ENCODE results near the gene CARD11.

The CARD11 gene

GRCh38 chr7:2876031-2876731, 167.5 kb downstream of the CARD11 start:
- H2BK5ac ChIP-seq (ENCODE audit: low read length), result no peak overlapping the region
- H3K4me2 ChIP-seq (ENCODE audit: low read length), result no peak overlapping the region
- H3K27me3 ChIP-seq (ENCODE audit: insufficient read depth, low read length, poor library complexity), result no peaks in the 10 kb centered on the region
- H3K4me3 ChIP-seq (ENCODE audit: low read length), result no peak overlapping the region
- no peak overlapping the region for H3K9ac ChIP-seq (ENCODE audit: low read length)
- DNase-seq, result peak; percentile 47
- no peak overlapping the region for H2BK15ac ChIP-seq (replicated peaks; ENCODE audit: low read depth)
- no peak overlapping the region for H3K27ac ChIP-seq (ENCODE audit: low read depth, low read length)
- H3K23ac ChIP-seq (ENCODE audit: low read length), result no peak overlapping the region
- H3K36me3 ChIP-seq (ENCODE audit: control insufficient read depth, insufficient read depth, low read length), result no peaks in the 10 kb centered on the region
- no peaks in the 10 kb centered on the region for H3K4me1 ChIP-seq (ENCODE audit: control insufficient read depth, low read depth, low read length)
- H4K8ac ChIP-seq (ENCODE audit: low read depth, low read length), result no peak overlapping the region
- no peak overlapping the region for H2BK120ac ChIP-seq (ENCODE audit: low read depth, low read length)
- no peaks in the 10 kb centered on the region for H3K79me2 ChIP-seq (ENCODE audit: control insufficient read depth, insufficient read depth, low read length)
- H3K79me1 ChIP-seq (ENCODE audit: low read length), result no peaks in the 10 kb centered on the region
- H3K4ac ChIP-seq (ENCODE audit: low read depth, low read length), result no peak overlapping the region
- no peak overlapping the region for H4K5ac ChIP-seq (ENCODE audit: low read length)
- H2AK5ac ChIP-seq (ENCODE audit: low read length), result no peak overlapping the region
- whole genome bisulfite sequencing (ENCODE audit: extremely low coverage, insufficient coverage, low lambda C conversion rate), result no CpG with 5 or more reads among the region's 24 CpGs
- no peak overlapping the region for H3K18ac ChIP-seq (ENCODE audit: low read length)
- no peak overlapping the region for H3K56ac ChIP-seq (ENCODE audit: low read length)

- Histone ChIP-seq H2AK5ac (ENCODE audit: low read length) (no peak overlapping the region), H3K27me3 (ENCODE audit: insufficient read depth, low read length, poor library complexity) (no peaks in the 10 kb centered on the region), H3K4me1 (ENCODE audit: control insufficient read depth, low read depth, low read length) (no peaks in the 10 kb centered on the region), H4K8ac (ENCODE audit: low read depth, low read length) (no peak overlapping the region), H3K4me2 (ENCODE audit: low read length) (no peak overlapping the region), H2BK15ac (replicated peaks; ENCODE audit: low read depth) (no peak overlapping the region), H3K27ac (ENCODE audit: low read depth, low read length) (no peak overlapping the region), H2BK120ac (ENCODE audit: low read depth, low read length) (no peak overlapping the region), H3K18ac (ENCODE audit: low read length) (no peak overlapping the region), H3K4me3 (ENCODE audit: low read length) (no peak overlapping the region), H3K79me2 (ENCODE audit: control insufficient read depth, insufficient read depth, low read length) (no peaks in the 10 kb centered on the region), H2BK5ac (ENCODE audit: low read length) (peak overlapping the region; percentile 98), H3K36me3 (ENCODE audit: control insufficient read depth, insufficient read depth, low read length) (no peaks in the 10 kb centered on the region), H3K9ac (ENCODE audit: low read length) (no peak overlapping the region), H4K5ac (ENCODE audit: low read length) (no peak overlapping the region), H3K79me1 (ENCODE audit: low read length) (no peaks in the 10 kb centered on the region), H3K23ac (ENCODE audit: low read length) (no peak overlapping the region), H3K56ac (ENCODE audit: low read length) (peak overlapping the region; percentile 68), H3K4ac (ENCODE audit: low read depth, low read length) (no peak overlapping the region)
- DNase-seq, result peak; percentile 97
- WGBS (ENCODE audit: extremely low coverage, insufficient coverage, low lambda C conversion rate), result no CpG with 5 or more reads among the region's 7 CpGs
These were observed 169.7 kb downstream of the CARD11 start for GRCh38 chr7:2873686-2874551.

- H3K4me3 ChIP-seq (ENCODE audit: low read length), result no peak overlapping the region
- peak overlapping the region; percentile 44 for H3K56ac ChIP-seq (ENCODE audit: low read length)
- no peak overlapping the region for H2BK15ac ChIP-seq (replicated peaks; ENCODE audit: low read depth)
- H3K27me3 ChIP-seq (ENCODE audit: insufficient read depth, low read length, poor library complexity), result no peaks in the 10 kb centered on the region
- no peak overlapping the region for H3K23ac ChIP-seq (ENCODE audit: low read length)
- H2AK5ac ChIP-seq (ENCODE audit: low read length), result no peak overlapping the region
- H3K4me1 ChIP-seq (ENCODE audit: control insufficient read depth, low read depth, low read length), result no peaks in the 10 kb centered on the region
- no peak overlapping the region for H2BK5ac ChIP-seq (ENCODE audit: low read length)
- no peak overlapping the region for H3K4ac ChIP-seq (ENCODE audit: low read depth, low read length)
- no peak overlapping the region for H2BK120ac ChIP-seq (ENCODE audit: low read depth, low read length)
- no peak overlapping the region for H4K5ac ChIP-seq (ENCODE audit: low read length)
- H3K4me2 ChIP-seq (ENCODE audit: low read length), result no peak overlapping the region
- H3K9ac ChIP-seq (ENCODE audit: low read length), result no peak overlapping the region
- H3K36me3 ChIP-seq (ENCODE audit: control insufficient read depth, insufficient read depth, low read length), result no peaks in the 10 kb centered on the region
- WGBS (ENCODE audit: extremely low coverage, insufficient coverage, low lambda C conversion rate), result no CpG with 5 or more reads among the region's 10 CpGs
- no peaks in the 10 kb centered on the region for H3K79me1 ChIP-seq (ENCODE audit: low read length)
- no peak overlapping the region for H3K27ac ChIP-seq (ENCODE audit: low read depth, low read length)
- H4K8ac ChIP-seq (ENCODE audit: low read depth, low read length), result no peak overlapping the region
- H3K79me2 ChIP-seq (ENCODE audit: control insufficient read depth, insufficient read depth, low read length), result no peaks in the 10 kb centered on the region
- no peak overlapping the region for H3K18ac ChIP-seq (ENCODE audit: low read length)
- no peak for DNase-seq
These were observed 170.5 kb downstream of the CARD11 start for GRCh38 chr7:2873146-2873545.

DNA sequence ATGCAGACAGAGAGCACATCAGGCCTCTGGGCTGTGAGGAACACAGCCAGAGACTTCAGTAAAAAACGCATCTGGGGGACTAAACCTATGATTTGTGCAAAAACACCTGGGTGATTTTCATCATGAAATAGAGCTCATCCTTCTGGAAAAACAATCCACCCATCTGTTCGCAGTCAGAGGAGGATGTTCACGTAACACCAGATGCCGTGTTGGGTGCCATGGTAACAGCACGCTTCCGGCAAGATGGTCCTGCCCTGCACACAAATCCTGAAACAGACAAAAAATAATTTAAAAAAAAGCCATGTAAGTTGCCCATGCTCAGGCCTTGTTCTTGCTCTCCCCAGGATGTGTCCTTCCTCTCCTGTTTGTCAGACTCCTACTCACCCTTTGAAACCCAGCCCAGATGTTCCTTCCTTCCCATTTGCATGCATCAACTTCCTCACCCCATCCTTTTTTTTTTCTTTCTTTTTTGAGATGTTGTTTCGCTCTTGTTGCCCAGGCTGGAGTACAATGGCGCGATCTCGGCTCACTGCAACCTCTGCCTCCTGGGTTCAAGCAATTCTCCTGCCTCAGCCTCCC, 171.3 kb downstream of the CARD11 start:
- H3K4me1 ChIP-seq (ENCODE audit: control insufficient read depth, low read depth, low read length), result no peaks in the 10 kb centered on the region
- no peak overlapping the region for H3K27ac ChIP-seq (ENCODE audit: low read depth, low read length)
- H3K4me3 ChIP-seq (ENCODE audit: low read length), result no peak overlapping the region
- H3K79me1 ChIP-seq (ENCODE audit: low read length), result no peaks in the 10 kb centered on the region
- no peak overlapping the region for H2BK120ac ChIP-seq (ENCODE audit: low read depth, low read length)
- no peaks in the 10 kb centered on the region for H3K79me2 ChIP-seq (ENCODE audit: control insufficient read depth, insufficient read depth, low read length)
- no peak for DNase-seq
- no peaks in the 10 kb centered on the region for H3K27me3 ChIP-seq (ENCODE audit: insufficient read depth, low read length, poor library complexity)
- no peak overlapping the region for H3K9ac ChIP-seq (ENCODE audit: low read length)
- no peaks in the 10 kb centered on the region for H3K36me3 ChIP-seq (ENCODE audit: control insufficient read depth, insufficient read depth, low read length)
- no peak overlapping the region for H4K8ac ChIP-seq (ENCODE audit: low read depth, low read length)
- no peak overlapping the region for H2BK15ac ChIP-seq (replicated peaks; ENCODE audit: low read depth)
- no CpG with 5 or more reads among the region's 10 CpGs for WGBS (ENCODE audit: extremely low coverage, insufficient coverage, low lambda C conversion rate)
- H2BK5ac ChIP-seq (ENCODE audit: low read length), result no peak overlapping the region
- no peak overlapping the region for H3K56ac ChIP-seq (ENCODE audit: low read length)
- no peak overlapping the region for H4K5ac ChIP-seq (ENCODE audit: low read length)
- no peak overlapping the region for H2AK5ac ChIP-seq (ENCODE audit: low read length)
- H3K4ac ChIP-seq (ENCODE audit: low read depth, low read length), result no peak overlapping the region
- no peak overlapping the region for H3K4me2 ChIP-seq (ENCODE audit: low read length)
- H3K23ac ChIP-seq (ENCODE audit: low read length), result no peak overlapping the region
- no peak overlapping the region for H3K18ac ChIP-seq (ENCODE audit: low read length)

GRCh38 chr7:2870471-2870931, 173.2 kb downstream of the CARD11 start:
- H3K18ac ChIP-seq (ENCODE audit: low read length), result no peak overlapping the region
- WGBS (ENCODE audit: extremely low coverage, insufficient coverage, low lambda C conversion rate), result no CpG with 5 or more reads among the region's 10 CpGs

More at GRCh38 chr7:2870471-2870931, 173.2 kb downstream of the CARD11 start:
- no peak overlapping the region for H2AK5ac ChIP-seq (ENCODE audit: low read length)
- no peak overlapping the region for H4K8ac ChIP-seq (ENCODE audit: low read depth, low read length)
- H3K4me3 ChIP-seq (ENCODE audit: low read length), result no peak overlapping the region
- no peaks in the 10 kb centered on the region for H3K79me2 ChIP-seq (ENCODE audit: control insufficient read depth, insufficient read depth, low read length)
- H3K4me2 ChIP-seq (ENCODE audit: low read length), result no peak overlapping the region
- H2BK15ac ChIP-seq (replicated peaks; ENCODE audit: low read depth), result no peak overlapping the region
- H2BK5ac ChIP-seq (ENCODE audit: low read length), result no peak overlapping the region
- H3K4me1 ChIP-seq (ENCODE audit: control insufficient read depth, low read depth, low read length), result no peaks in the 10 kb centered on the region
- no peak overlapping the region for H3K27ac ChIP-seq (ENCODE audit: low read depth, low read length)
- H3K36me3 ChIP-seq (ENCODE audit: control insufficient read depth, insufficient read depth, low read length), result no peaks in the 10 kb centered on the region
- no peak overlapping the region for H2BK120ac ChIP-seq (ENCODE audit: low read depth, low read length)
- peak; percentile 75 for DNase-seq
- no peaks in the 10 kb centered on the region for H3K27me3 ChIP-seq (ENCODE audit: insufficient read depth, low read length, poor library complexity)
- no peak overlapping the region for H4K5ac ChIP-seq (ENCODE audit: low read length)
- no peak overlapping the region for H3K4ac ChIP-seq (ENCODE audit: low read depth, low read length)
- no peak overlapping the region for H3K9ac ChIP-seq (ENCODE audit: low read length)
- peak overlapping the region; percentile 1 for H3K56ac ChIP-seq (ENCODE audit: low read length)
- H3K23ac ChIP-seq (ENCODE audit: low read length), result no peak overlapping the region
- H3K79me1 ChIP-seq (ENCODE audit: low read length), result no peaks in the 10 kb centered on the region
